Large intestine (tissue), 12 donors: ENCODE measurements around the gene RPA1. TPM values are rescaled to one million over a fixed set of nuclear protein-coding genes. Genes with fewer than 3 reads are reported as not detected.
A peak's percentile ranks its signal among the peaks of the same experiment; 100 is the strongest.

ENCODE experiments used
- DNase-seq, 2 donors: peaks; one replicate each; pipeline versions ENCODE4 v3.0.0 to v3.0.0-alpha.2; 2013
- H3K27ac ChIP-seq: one replicate; pipeline ENCODE4 v1.5.1; 2013; ENCODE audit warnings: low read length
- H3K27me3 ChIP-seq: 2 replicates; pipeline ENCODE4 v1.6.1; 2013; ENCODE audit warnings: low read length; ENCODE audit not compliant: control insufficient read depth, insufficient read depth
- H3K36me3 ChIP-seq: 2 replicates; pipeline ENCODE4 v1.6.1; 2013; ENCODE audit warnings: low read length; ENCODE audit not compliant: control insufficient read depth, insufficient read depth
- H3K4me1 ChIP-seq: one replicate; pipeline ENCODE4 v1.6.1; 2013; ENCODE audit warnings: low read length; ENCODE audit not compliant: control insufficient read depth, insufficient read depth
- H3K4me3 ChIP-seq: one replicate; pipeline ENCODE4 v1.5.1; 2013; ENCODE audit warnings: low read length
- H3K9me3 ChIP-seq: one replicate; pipeline ENCODE4 v1.6.1; 2013; ENCODE audit warnings: mild to moderate bottlenecking, low read depth, low read length, moderate library complexity; ENCODE audit not compliant: control insufficient read depth
- WGBS: methylation state at CpG from one replicate; pipeline ENCODE4 v1.1.5; 2013; ENCODE audit warnings: low lambda C conversion rate; ENCODE audit not compliant: insufficient coverage; 5-methylcytosine and 5-hydroxymethylcytosine counted together
- long read RNA-seq, 11 donors: transcript quantifications; one replicate each; lab custom pipeline, GENCODE V29; 2026
- polyA plus RNA-seq: library from polyadenylated mRNA; unstranded; fragments of 120-200 nt; gene quantifications from one replicate; pipeline ENCODE4 v1.2.1, GENCODE V29; 2013

The RPA1 gene
- polyA plus RNA-seq = 64.4 TPM
- long read RNA-seq, donor 1, full-length matches to known transcripts = 8 of 13 reads
- long read RNA-seq, donor 1, partial matches to known transcripts = 5 of 13 reads
- long read RNA-seq, donor 1, other reads (novel, unspliced or antisense) = 0 of 13 reads
- long read RNA-seq, donor 2, full-length matches to known transcripts = 14 of 47 reads
- long read RNA-seq, donor 2, partial matches to known transcripts = 33 of 47 reads
- long read RNA-seq, donor 2, other reads (novel, unspliced or antisense) = 0 of 47 reads
- long read RNA-seq, donor 3 = 0 reads
- long read RNA-seq, donor 4, partial matches to known transcripts = 0 of 1 reads
- long read RNA-seq, donor 4, other reads (novel, unspliced or antisense) = 0 of 1 reads
- long read RNA-seq, donor 5, full-length matches to known transcripts = 10 of 10 reads
- long read RNA-seq, donor 5, partial matches to known transcripts = 0 of 10 reads
- long read RNA-seq, donor 5, other reads (novel, unspliced or antisense) = 0 of 10 reads
- long read RNA-seq, donor 6, full-length matches to known transcripts = 18 of 25 reads
- long read RNA-seq, donor 6, partial matches to known transcripts = 7 of 25 reads
- long read RNA-seq, donor 6, other reads (novel, unspliced or antisense) = 0 of 25 reads
- long read RNA-seq, donor 7, full-length matches to known transcripts = 9 of 130 reads
- long read RNA-seq, donor 7, partial matches to known transcripts = 121 of 130 reads
- long read RNA-seq, donor 7, other reads (novel, unspliced or antisense) = 0 of 130 reads
- long read RNA-seq, donor 8, full-length matches to known transcripts = 15 of 40 reads
- long read RNA-seq, donor 8, partial matches to known transcripts = 25 of 40 reads
- long read RNA-seq, donor 8, other reads (novel, unspliced or antisense) = 0 of 40 reads
- long read RNA-seq, donor 9, full-length matches to known transcripts = 12 of 12 reads
- long read RNA-seq, donor 9, partial matches to known transcripts = 0 of 12 reads
- long read RNA-seq, donor 9, other reads (novel, unspliced or antisense) = 0 of 12 reads
- long read RNA-seq, donor 10, full-length matches to known transcripts = 27 of 265 reads
- long read RNA-seq, donor 10, partial matches to known transcripts = 238 of 265 reads
- long read RNA-seq, donor 10, other reads (novel, unspliced or antisense) = 0 of 265 reads
- long read RNA-seq, donor 11, full-length matches to known transcripts = 15 of 20 reads
- long read RNA-seq, donor 11, partial matches to known transcripts = 5 of 20 reads
- long read RNA-seq, donor 11, other reads (novel, unspliced or antisense) = 0 of 20 reads

DNA sequence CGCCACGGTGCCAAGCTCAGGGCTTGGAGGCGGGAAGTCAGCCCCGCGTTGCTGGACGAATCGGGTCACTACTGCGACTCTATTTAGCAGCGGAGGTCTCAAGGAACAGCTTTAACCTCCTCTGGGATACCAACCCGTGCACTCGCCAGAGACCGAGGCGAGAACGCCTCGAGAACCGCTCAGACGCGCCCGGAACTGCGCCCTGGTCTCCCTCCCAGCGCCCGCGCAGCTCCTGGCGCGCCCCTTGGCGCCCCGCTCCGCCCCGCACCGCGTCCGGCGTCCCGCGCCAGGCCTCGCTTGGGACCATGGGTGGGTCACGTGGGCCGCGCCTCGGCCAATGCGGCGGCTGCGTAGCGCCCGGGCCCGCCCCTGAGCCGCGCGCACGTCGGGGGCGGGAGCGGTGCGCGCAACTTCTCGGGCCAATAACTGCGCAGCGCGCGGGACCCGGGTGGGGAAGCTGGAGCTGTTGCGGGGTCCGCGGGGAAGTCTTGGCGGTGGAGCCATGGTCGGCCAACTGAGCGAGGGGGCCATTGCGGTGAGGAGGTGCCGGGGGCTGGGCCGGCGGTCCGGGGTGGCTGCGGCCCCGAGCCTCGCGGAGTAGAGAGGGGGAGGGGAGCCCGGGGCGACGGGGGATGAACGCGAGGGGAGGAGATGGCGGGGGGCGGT lies at the start of gene RPA1, which contains the start of gene SMYD4:
Gene RPA1 (plus strand): TSS at position 414 of the 666 bp plus-strand sequence. CDS start 89 bp downstream, at position 503.
Gene SMYD4 (minus strand): TSS at position 311 of the 666 bp plus-strand sequence. CDS start 1,908 bp downstream, outside the sequence.
- Histone ChIP-seq H3K4me1 (peaks cover 8% of the 10 kb centered on the region), H3K36me3 (peaks cover 10% of the 10 kb centered on the region), H3K27me3 (no peaks in the 10 kb centered on the region), H3K4me3 (peak within 1 kb of the TSS; percentile 90), H3K9me3 (no peaks in the 10 kb centered on the region), H3K27ac (peak within 1 kb of the TSS; percentile 87)
- WGBS = no CpG with 5 or more reads among the region's 83 CpGs
- peak; percentile 90 to 94 for DNase-seq

GRCh38 chr17:1782171-1782567 lies 47.6 kb upstream of the RPA1 start:
- Histone ChIP-seq H3K9me3 (no peaks in the 10 kb centered on the region), H3K36me3 (peaks cover 62% of the 10 kb centered on the region), H3K27me3 (no peaks in the 10 kb centered on the region), H3K4me1 (peaks cover 30% of the 10 kb centered on the region), H3K27ac (no peak overlapping the region), H3K4me3 (no peak overlapping the region)
- WGBS = no CpG with 5 or more reads among the region's 6 CpGs
- DNase-seq = no peak

- DNase-seq = no peak
- H3K36me3 ChIP-seq = peaks cover 53% of the 10 kb centered on the region
- H3K27ac ChIP-seq = peak overlapping the region; percentile 81
- no peak overlapping the region for H3K4me3 ChIP-seq
- H3K4me1 ChIP-seq = peaks cover 37% of the 10 kb centered on the region
- no CpG with 5 or more reads among the region's 19 CpGs for WGBS
- no peaks in the 10 kb centered on the region for H3K9me3 ChIP-seq
- no peaks in the 10 kb centered on the region for H3K27me3 ChIP-seq
Observed at GRCh38 chr17:1783271-1783670, 46.5 kb upstream of the RPA1 start.

- DNase-seq = peak; percentile 76 to 79
- peak overlapping the region; percentile 81 for H3K27ac ChIP-seq
- 67% methylated on average over 3 of the region's 16 CpGs for WGBS
Observed at GRCh38 chr17:1783834-1784611, 45.8 kb upstream of the RPA1 start.

GRCh38 chr17:1785930-1786329 lies 43.9 kb upstream of the RPA1 start:
- H3K9me3 ChIP-seq = no peaks in the 10 kb centered on the region
- no peaks in the 10 kb centered on the region for H3K27me3 ChIP-seq
- no CpG with 5 or more reads among the region's 4 CpGs for WGBS
- H3K36me3 ChIP-seq = peaks cover 47% of the 10 kb centered on the region
- H3K4me1 ChIP-seq = peaks cover 37% of the 10 kb centered on the region
- no peak overlapping the region for H3K4me3 ChIP-seq
- no peak for DNase-seq
- H3K27ac ChIP-seq = peak overlapping the region; percentile 90

More at GRCh38 chr17:1783834-1784611, 45.8 kb upstream of the RPA1 start:
- Histone ChIP-seq H3K36me3 (peaks cover 47% of the 10 kb centered on the region), H3K27me3 (no peaks in the 10 kb centered on the region), H3K9me3 (no peaks in the 10 kb centered on the region), H3K4me1 (peaks cover 37% of the 10 kb centered on the region), H3K4me3 (no peak overlapping the region)

DNA sequence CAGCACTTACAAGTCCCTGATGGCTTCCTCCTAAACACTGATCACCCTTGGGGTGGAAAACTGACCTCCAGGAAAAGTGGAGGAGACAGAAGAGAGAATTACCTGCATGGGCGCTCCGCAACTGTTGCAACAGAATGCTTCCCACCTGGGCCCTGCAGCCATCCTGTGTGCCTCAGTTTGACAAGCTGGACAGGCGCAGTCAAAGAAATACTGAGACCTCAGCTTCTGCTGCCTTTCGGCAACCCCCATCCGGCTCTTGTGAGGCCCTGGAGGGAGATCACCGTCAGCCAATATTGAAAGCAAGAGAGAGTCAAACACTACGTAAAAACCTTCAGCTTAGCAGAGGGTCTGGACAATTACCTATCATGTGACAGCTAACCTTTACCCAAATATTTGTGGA lies 43.1 kb upstream of the RPA1 start:
- no CpG with 5 or more reads among the region's 7 CpGs for WGBS
- H3K9me3 ChIP-seq = no peaks in the 10 kb centered on the region
- H3K4me1 ChIP-seq = peaks cover 37% of the 10 kb centered on the region
- H3K36me3 ChIP-seq = peaks cover 39% of the 10 kb centered on the region
- DNase-seq = no peak
- H3K27ac ChIP-seq = peak overlapping the region; percentile 90
- H3K27me3 ChIP-seq = no peaks in the 10 kb centered on the region
- no peak overlapping the region for H3K4me3 ChIP-seq

DNA sequence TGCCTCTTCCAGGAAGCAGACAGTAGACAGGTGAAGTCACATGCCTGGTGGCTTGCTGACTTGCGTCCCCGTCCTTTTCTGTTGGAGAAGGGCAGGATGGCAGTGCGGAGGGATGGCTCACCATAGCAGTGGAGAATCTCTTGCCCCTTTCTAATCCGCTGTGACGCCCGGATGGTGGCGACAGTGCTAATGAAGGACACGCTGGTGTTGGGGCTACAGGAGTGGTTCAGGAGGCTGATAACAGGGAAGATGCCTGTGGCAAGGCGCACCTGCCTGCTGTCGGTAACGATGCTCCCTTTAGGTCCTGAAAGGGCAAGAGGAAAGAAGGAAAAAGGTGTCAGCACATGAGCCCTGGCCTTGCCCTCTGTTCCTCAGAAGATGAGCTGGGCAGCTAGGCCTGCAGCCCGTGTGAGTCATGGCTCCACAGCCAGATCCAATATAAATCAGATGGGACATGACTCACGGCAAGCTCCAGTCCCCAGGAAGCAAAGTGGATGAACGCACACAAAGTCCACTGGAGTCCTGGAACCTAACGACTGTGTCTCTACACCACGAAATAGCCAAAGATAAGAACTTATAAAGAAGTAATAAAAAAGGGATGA lies 42.4 kb upstream of the RPA1 start:
- Histone ChIP-seq H3K27me3 (no peaks in the 10 kb centered on the region), H3K4me3 (no peak overlapping the region), H3K4me1 (peaks cover 37% of the 10 kb centered on the region), H3K9me3 (no peaks in the 10 kb centered on the region), H3K27ac (peak overlapping the region; percentile 90), H3K36me3 (peaks cover 32% of the 10 kb centered on the region)
- peak; percentile 96 to 97 for DNase-seq
- WGBS = no CpG with 5 or more reads among the region's 16 CpGs

GRCh38 chr17:1789936-1790335 lies 39.9 kb upstream of the RPA1 start:
- Histone ChIP-seq H3K36me3 (peaks cover 19% of the 10 kb centered on the region), H3K27ac (no peak overlapping the region), H3K27me3 (no peaks in the 10 kb centered on the region), H3K9me3 (no peaks in the 10 kb centered on the region), H3K4me1 (peaks cover 29% of the 10 kb centered on the region), H3K4me3 (no peak overlapping the region)
- WGBS = 100% methylated on average over 1 of the region's 5 CpGs
- no peak for DNase-seq
